ENCODE data around the gene C2orf76. TPM values are rescaled to one million over a fixed set of nuclear protein-coding genes. Genes with fewer than 3 reads are reported as not detected.

The C2orf76 gene
- total RNA-seq, 1 donor from 2014 or later: 10.3 TPM

DNA sequence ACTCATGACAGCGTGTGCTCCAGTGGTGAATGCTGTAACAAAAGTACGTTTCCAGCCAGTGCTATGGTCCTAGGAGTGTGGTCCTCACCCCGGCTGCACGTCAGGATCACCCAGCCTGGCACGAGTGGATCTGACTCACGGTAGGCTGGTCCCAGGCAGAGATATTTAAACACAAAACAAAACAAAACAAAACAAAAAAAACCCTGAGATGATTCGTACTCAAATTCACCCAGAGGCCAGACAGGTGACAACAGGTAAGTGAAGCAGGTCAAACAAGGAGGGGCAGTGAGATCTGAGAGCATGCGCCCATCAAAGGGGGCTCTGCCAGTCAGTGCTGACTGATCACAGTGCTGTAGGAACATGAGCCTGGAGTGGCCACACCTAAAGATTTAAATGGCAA, 43.2 kb downstream of the C2orf76 start:
- no peak for DNase-seq (ENCODE audit: low spot score)
- no peak overlapping the region for H3K4me3 Mint-ChIP-seq
- intact Hi-C loops (cut with micrococcal nuclease): no loop called here
- H3K9me3 Mint-ChIP-seq: no peaks in the 10 kb centered on the region
- H3K27ac Mint-ChIP-seq: no peak overlapping the region
- H3K36me3 Mint-ChIP-seq (ENCODE audit: low read depth): no peaks in the 10 kb centered on the region
- H3K27me3 Mint-ChIP-seq (ENCODE audit: insufficient read depth): peaks cover 3% of the 10 kb centered on the region
- no peaks in the 10 kb centered on the region for H3K4me1 Mint-ChIP-seq (ENCODE audit: low read depth)

DNA sequence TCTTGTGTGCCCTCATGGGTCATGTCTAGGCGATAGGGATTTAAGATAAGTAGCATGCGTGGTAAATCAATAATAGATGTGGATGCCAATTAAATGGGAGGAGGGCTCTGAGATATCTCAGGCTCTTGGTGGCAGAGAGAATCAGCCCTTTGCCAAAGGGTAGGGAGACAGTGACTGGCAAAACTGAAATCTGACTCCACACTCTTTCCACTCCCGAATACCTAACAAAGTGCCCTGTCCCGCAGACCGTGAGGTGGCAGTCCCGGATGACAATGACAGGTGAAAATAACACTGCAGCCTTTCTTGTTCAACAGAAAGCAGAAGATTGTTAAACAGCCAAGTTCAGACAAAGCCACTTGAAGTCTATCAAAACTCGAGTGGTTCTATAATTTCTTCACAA, 47.0 kb downstream of the C2orf76 start:
- Mint-ChIP-seq H3K4me3 (no peak overlapping the region), H3K27ac (no peak overlapping the region), H3K4me1 (ENCODE audit: low read depth) (no peaks in the 10 kb centered on the region), H3K27me3 (ENCODE audit: insufficient read depth) (peaks cover 3% of the 10 kb centered on the region), H3K9me3 (no peaks in the 10 kb centered on the region), H3K36me3 (ENCODE audit: low read depth) (no peaks in the 10 kb centered on the region)
- intact Hi-C loops (cut with micrococcal nuclease): no loop called here
- no peak for DNase-seq (ENCODE audit: low spot score)

- intact Hi-C loops (cut with micrococcal nuclease): no loop called here
- Mint-ChIP-seq H3K4me3 (no peak overlapping the region), H3K27me3 (ENCODE audit: insufficient read depth) (peaks cover 3% of the 10 kb centered on the region), H3K9me3 (no peaks in the 10 kb centered on the region), H3K4me1 (ENCODE audit: low read depth) (no peaks in the 10 kb centered on the region), H3K36me3 (ENCODE audit: low read depth) (no peaks in the 10 kb centered on the region), H3K27ac (no peak overlapping the region)
- DNase-seq (ENCODE audit: low spot score): no peak
Observed at GRCh38 chr2:119317554-119317953, 49.1 kb downstream of the C2orf76 start.

DNA sequence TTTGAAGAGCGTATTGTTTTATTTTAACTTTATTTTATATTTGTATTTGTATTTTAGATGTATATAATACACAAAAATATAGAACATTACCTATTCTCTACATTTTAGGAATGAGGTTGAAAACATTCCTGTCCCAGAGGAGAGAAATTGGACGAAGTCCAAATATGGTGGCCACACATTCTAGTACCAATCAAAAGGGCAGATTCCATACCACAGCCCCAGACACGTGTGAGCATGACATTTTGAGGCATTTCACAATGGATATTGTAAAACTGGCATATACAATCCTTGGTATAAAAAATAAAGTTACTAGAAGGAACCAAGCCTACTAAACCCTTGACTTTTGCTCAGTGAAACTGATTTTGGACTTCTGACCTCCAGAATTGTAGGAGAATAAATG, 50.6 kb downstream of the C2orf76 start:
- Mint-ChIP-seq H3K27ac (no peak overlapping the region), H3K36me3 (ENCODE audit: low read depth) (no peaks in the 10 kb centered on the region), H3K4me1 (ENCODE audit: low read depth) (no peaks in the 10 kb centered on the region), H3K27me3 (ENCODE audit: insufficient read depth) (peaks cover 1% of the 10 kb centered on the region), H3K9me3 (no peaks in the 10 kb centered on the region), H3K4me3 (no peak overlapping the region)
- no peak for DNase-seq (ENCODE audit: low spot score)
- intact Hi-C loops (cut with micrococcal nuclease): no loop called here

- Mint-ChIP-seq H3K36me3 (ENCODE audit: low read depth) (no peaks in the 10 kb centered on the region), H3K4me1 (ENCODE audit: low read depth) (no peaks in the 10 kb centered on the region), H3K9me3 (no peaks in the 10 kb centered on the region), H3K27ac (no peak overlapping the region), H3K4me3 (no peak overlapping the region), H3K27me3 (ENCODE audit: insufficient read depth) (peaks cover 1% of the 10 kb centered on the region)
- no peak for DNase-seq (ENCODE audit: low spot score)
- intact Hi-C loops (cut with micrococcal nuclease): no loop called here
Observed at GRCh38 chr2:119315241-119315925, 51.3 kb downstream of the C2orf76 start.

DNA sequence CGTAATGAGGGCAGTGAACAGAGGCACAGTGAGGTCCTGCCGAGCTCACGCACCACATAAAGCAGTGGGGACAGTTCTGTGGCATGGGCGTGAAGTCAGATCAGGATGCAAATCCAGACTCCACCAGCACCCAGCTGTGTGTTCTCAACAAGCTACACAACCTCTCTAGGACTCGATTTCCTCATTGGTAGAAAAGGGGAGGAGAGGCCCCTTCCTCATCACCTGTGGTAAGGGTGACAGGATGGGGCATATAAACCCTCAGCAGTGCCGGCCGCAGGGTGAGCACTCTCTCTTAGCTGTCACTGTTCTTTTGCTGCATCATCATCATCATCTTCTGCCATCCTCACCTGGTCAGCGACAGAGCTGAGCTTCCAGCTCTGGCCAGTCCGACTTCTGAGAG, 54.8 kb downstream of the C2orf76 start:
- Mint-ChIP-seq H3K27ac (no peak overlapping the region), H3K9me3 (no peaks in the 10 kb centered on the region), H3K27me3 (ENCODE audit: insufficient read depth) (no peaks in the 10 kb centered on the region), H3K36me3 (ENCODE audit: low read depth) (no peaks in the 10 kb centered on the region), H3K4me1 (ENCODE audit: low read depth) (no peaks in the 10 kb centered on the region), H3K4me3 (no peak overlapping the region)
- intact Hi-C loops (cut with micrococcal nuclease): no loop called here
- DNase-seq (ENCODE audit: low spot score): no peak

- intact Hi-C loops (cut with micrococcal nuclease): no loop called here
- Mint-ChIP-seq H3K4me3 (no peak overlapping the region), H3K36me3 (ENCODE audit: low read depth) (no peaks in the 10 kb centered on the region), H3K9me3 (no peaks in the 10 kb centered on the region), H3K4me1 (ENCODE audit: low read depth) (no peaks in the 10 kb centered on the region), H3K27ac (no peak overlapping the region), H3K27me3 (ENCODE audit: insufficient read depth) (no peaks in the 10 kb centered on the region)
- no peak for DNase-seq (ENCODE audit: low spot score)
Observed at GRCh38 chr2:119311371-119311770, 55.3 kb downstream of the C2orf76 start.

GRCh38 chr2:119308793-119309330, 57.8 kb downstream of the C2orf76 start:
- Mint-ChIP-seq H3K36me3 (ENCODE audit: low read depth) (no peaks in the 10 kb centered on the region), H3K4me3 (no peak overlapping the region), H3K4me1 (ENCODE audit: low read depth) (no peaks in the 10 kb centered on the region), H3K27me3 (ENCODE audit: insufficient read depth) (no peaks in the 10 kb centered on the region), H3K9me3 (no peaks in the 10 kb centered on the region), H3K27ac (no peak overlapping the region)
- no peak for DNase-seq (ENCODE audit: low spot score)
- intact Hi-C loops (cut with micrococcal nuclease): no loop called here

DNA sequence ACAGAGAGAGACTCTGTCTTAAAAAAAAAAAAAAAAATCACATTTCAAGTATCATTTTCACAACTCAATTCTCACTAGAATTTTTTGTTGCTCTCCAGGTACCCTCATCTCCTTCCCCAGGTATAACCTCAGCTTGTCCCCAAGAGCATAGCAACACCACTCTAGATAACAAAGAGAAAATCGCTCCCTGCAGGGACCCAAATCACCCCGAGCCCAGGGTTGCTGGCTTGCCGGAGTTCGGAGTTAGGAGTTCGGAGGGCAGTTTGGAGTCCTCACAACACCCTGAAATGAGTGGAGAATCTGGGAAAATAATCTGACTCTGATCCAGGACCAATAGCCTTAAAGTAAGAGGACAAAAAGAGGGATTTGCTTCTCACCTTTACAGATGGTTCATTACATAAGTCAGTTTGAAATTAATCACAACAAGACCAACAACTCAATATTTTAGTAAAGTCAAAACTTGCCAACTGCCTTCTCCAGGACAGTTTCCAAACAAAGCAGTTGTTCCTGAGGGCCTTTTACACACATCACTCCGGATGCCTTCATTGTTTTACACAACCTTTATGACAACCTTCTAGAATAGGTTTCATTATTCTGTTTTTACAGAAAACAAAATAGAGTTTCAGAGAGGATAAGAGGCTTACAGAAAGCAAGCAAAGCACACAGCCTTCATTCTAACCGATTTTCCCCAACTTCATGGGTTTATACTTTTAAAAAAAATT, 59.1 kb downstream of the C2orf76 start:
- no peaks in the 10 kb centered on the region for H3K4me1 Mint-ChIP-seq (ENCODE audit: low read depth)
- H3K4me3 Mint-ChIP-seq: no peak overlapping the region
- no peaks in the 10 kb centered on the region for H3K27me3 Mint-ChIP-seq (ENCODE audit: insufficient read depth)
- no peak for DNase-seq (ENCODE audit: low spot score)
- H3K27ac Mint-ChIP-seq: no peak overlapping the region
- H3K36me3 Mint-ChIP-seq (ENCODE audit: low read depth): no peaks in the 10 kb centered on the region
- intact Hi-C loops (cut with micrococcal nuclease): no loop called here
- H3K9me3 Mint-ChIP-seq: no peaks in the 10 kb centered on the region

DNA sequence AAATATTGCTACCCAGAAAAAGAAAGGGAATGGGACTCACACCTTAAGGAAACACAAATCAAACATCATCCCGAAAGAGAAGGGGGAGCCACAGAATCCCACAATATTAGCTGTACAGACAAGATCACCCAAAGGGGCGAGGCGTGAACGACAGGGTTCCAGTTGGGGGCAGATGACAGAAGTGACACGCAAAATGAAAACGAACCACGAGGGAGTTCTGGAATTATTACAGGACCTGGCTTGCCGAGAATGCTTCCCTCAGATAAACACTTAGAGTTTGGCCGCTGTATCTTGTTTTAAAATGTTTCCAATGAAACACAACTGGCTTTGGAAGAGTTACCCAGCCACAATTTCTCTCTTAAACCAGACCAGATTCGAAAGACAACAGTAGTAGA, 60.4 kb downstream of the C2orf76 start:
- Mint-ChIP-seq H3K4me1 (ENCODE audit: low read depth) (no peaks in the 10 kb centered on the region), H3K4me3 (no peak overlapping the region), H3K27ac (no peak overlapping the region), H3K36me3 (ENCODE audit: low read depth) (no peaks in the 10 kb centered on the region), H3K27me3 (ENCODE audit: insufficient read depth) (no peaks in the 10 kb centered on the region), H3K9me3 (no peaks in the 10 kb centered on the region)
- no peak for DNase-seq (ENCODE audit: low spot score)
- intact Hi-C loops (cut with micrococcal nuclease): no loop called here

- Mint-ChIP-seq H3K27ac (no peak overlapping the region), H3K4me3 (no peak overlapping the region), H3K9me3 (no peaks in the 10 kb centered on the region), H3K27me3 (ENCODE audit: insufficient read depth) (no peaks in the 10 kb centered on the region), H3K36me3 (ENCODE audit: low read depth) (no peaks in the 10 kb centered on the region), H3K4me1 (ENCODE audit: low read depth) (no peaks in the 10 kb centered on the region)
- intact Hi-C loops (cut with micrococcal nuclease): no loop called here
- DNase-seq (ENCODE audit: low spot score): no peak
Observed at GRCh38 chr2:119305497-119306195, 61.0 kb downstream of the C2orf76 start.

DNA sequence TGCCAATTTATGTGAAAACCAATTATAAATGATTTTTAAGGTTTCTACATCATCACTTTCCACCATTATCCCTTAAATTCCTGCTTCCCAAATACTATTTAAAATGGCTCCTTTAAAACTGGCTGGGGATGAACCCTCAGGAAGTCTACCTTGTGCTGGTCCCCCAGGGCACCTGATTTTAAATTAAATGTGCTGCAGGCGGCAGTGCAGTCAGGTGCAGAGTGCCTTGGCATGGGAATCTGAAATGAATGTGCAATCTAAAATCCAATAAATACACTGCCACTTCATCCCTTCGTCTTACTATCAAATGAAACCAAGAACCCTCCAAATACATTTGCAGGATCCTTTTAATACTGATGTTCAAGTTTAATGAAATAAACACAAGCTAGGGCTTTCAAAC, 61.8 kb downstream of the C2orf76 start:
- no peak for DNase-seq (ENCODE audit: low spot score)
- no peaks in the 10 kb centered on the region for H3K9me3 Mint-ChIP-seq
- no peaks in the 10 kb centered on the region for H3K4me1 Mint-ChIP-seq (ENCODE audit: low read depth)
- no peak overlapping the region for H3K27ac Mint-ChIP-seq
- H3K4me3 Mint-ChIP-seq: no peak overlapping the region
- H3K36me3 Mint-ChIP-seq (ENCODE audit: low read depth): no peaks in the 10 kb centered on the region
- H3K27me3 Mint-ChIP-seq (ENCODE audit: insufficient read depth): no peaks in the 10 kb centered on the region
- intact Hi-C loops (cut with micrococcal nuclease): no loop called here

GRCh38 chr2:119301413-119301812, 65.2 kb downstream of the C2orf76 start:
- intact Hi-C loops (cut with micrococcal nuclease): no loop called here
- Mint-ChIP-seq H3K4me1 (ENCODE audit: low read depth) (no peaks in the 10 kb centered on the region), H3K4me3 (no peak overlapping the region)

More at GRCh38 chr2:119301413-119301812, 65.2 kb downstream of the C2orf76 start:
- Mint-ChIP-seq H3K27me3 (ENCODE audit: insufficient read depth) (no peaks in the 10 kb centered on the region), H3K27ac (no peak overlapping the region), H3K9me3 (no peaks in the 10 kb centered on the region), H3K36me3 (ENCODE audit: low read depth) (no peaks in the 10 kb centered on the region)
- DNase-seq (ENCODE audit: low spot score): no peak

Data from activated T-helper 1 cell treated with anti-CD3 and anti-CD28 coated beads, Interleukin-12 subunit alpha, Interleukin-12 subunit beta, Interleukin-2, Interleukin-4 antibody, amounts not matched to agents 30 ng/mL and 10 ng/mL and 1 ng/mL, durations not matched to agents 14 hours and 24 hours and 36 hours (primary cell).